22Rv1 (cell line): ENCODE data around the gene TMTC3.

Experiments
- CTCF ChIP-seq: fragments of 450-650 bp; IDR thresholded peaks from 2 replicates; pipeline ENCODE4 v1.5.1; 2017; ENCODE audit warnings: mild to moderate bottlenecking
- ZFX ChIP-seq: fragments of 450-650 bp; IDR thresholded peaks from 2 replicates; pipeline ENCODE4 v1.6.1; 2017; ENCODE audit warnings: antibody characterized with exemption, borderline replicate concordance

- TF ChIP-seq CTCF (no peak), ZFX (no peak)
Measured at GRCh38 chr12:88243982-88244381, 101.9 kb downstream of the TMTC3 start.
